GM15510 (cell line): Measurements from ENCODE around the gene CARD10.
A peak's percentile ranks its signal among the peaks of the same experiment; 100 is the strongest.

Experiments used
- POLR2A ChIP-seq: IDR thresholded peaks from 3 replicates; pipeline ENCODE4 v1.6.1; 2011; ENCODE audit warnings: borderline replicate concordance; ENCODE audit not compliant: insufficient read length; ENCODE audit errors: extremely low read depth

CARD10 gene

DNA sequence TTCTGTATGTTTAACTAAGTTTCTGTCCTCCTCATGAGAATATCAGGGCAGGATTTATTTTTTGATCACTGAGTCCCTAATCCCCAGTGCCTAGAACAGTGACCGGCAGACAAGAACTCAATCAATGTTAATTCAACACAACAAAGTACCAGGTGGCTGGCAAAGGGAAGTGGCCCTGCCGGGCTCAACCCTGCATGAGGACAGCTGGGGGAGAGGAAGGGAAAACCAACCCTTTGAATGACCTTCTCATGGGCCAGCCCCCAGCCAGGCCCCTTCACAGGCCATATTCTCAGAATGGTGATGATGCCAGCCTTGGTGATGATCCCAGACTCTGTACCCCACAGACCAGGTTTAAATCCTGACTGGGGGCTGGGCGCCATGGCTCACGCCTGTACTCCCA, 31.6 kb downstream of the CARD10 start:
- TF ChIP-seq POLR2A: no peak

- TF ChIP-seq POLR2A: no peak
Observed at GRCh38 chr22:37487129-37487528, 32.1 kb downstream of the CARD10 start.

GRCh38 chr22:37486224-37486845, 32.9 kb downstream of the CARD10 start, which contains the start of gene MFNG:
TSS of gene MFNG (minus strand) at chr22:37486384. CDS start at chr22:37486177, 207 bp downstream.
- peak; percentile 69 for TF ChIP-seq POLR2A

DNA sequence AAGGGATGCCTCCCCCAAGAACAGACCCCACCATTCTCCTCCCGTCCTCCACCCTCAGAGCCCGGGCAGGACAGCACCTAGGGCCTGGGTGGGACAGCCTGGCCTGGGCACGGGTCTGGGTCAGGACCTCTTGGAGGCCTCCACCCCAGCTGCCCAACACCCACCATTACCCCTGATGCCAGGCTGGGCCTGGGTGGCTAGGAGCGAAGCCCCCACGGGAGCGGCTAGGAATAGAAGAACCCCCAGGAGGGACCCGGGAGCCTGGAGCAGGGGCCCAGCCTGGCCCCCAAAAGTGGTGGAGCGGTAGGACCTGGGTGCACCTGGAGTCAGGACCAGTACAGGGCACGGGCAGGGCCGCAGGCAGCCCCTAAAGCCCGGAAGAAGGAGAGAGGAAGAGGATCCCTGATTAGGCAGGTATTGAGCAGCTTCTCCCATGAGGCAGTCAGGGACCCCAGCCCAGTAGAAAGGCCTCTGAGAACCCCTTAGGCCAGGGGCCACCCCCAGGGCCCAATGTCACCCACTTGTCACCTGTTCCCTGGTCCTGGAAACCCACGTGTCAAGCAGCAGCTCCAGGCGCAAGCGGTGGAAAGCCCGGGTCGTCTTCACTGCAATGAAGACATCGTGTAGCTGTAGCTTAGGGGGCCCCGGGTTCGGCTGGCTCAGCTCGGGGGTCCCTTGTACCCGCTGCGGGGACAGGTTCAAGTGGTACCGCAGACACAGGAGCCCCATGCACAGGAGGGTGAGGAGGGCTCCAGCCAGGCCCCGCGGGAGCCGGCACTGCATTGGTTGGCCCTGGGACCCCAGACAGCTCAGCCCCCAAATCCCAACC, 33.6 kb downstream of the CARD10 start:
- TF ChIP-seq POLR2A: no peak

- peak; percentile 68 for TF ChIP-seq POLR2A
Observed at GRCh38 chr22:37484480-37485394, 34.5 kb downstream of the CARD10 start.

- TF ChIP-seq POLR2A: no peak
Observed at GRCh38 chr22:37483050-37483449, 36.2 kb downstream of the CARD10 start.

GRCh38 chr22:37482244-37482643, 37.0 kb downstream of the CARD10 start:
- no peak for TF ChIP-seq POLR2A

- no peak for TF ChIP-seq POLR2A
Observed at GRCh38 chr22:37481347-37481907, 37.8 kb downstream of the CARD10 start.

- TF ChIP-seq POLR2A: no peak
Observed at GRCh38 chr22:37480387-37481346, 38.5 kb downstream of the CARD10 start.

GRCh38 chr22:37479196-37479595, 40.0 kb downstream of the CARD10 start:
- no peak for TF ChIP-seq POLR2A

- no peak for TF ChIP-seq POLR2A
Observed at GRCh38 chr22:37476389-37477329, 42.6 kb downstream of the CARD10 start.

DNA sequence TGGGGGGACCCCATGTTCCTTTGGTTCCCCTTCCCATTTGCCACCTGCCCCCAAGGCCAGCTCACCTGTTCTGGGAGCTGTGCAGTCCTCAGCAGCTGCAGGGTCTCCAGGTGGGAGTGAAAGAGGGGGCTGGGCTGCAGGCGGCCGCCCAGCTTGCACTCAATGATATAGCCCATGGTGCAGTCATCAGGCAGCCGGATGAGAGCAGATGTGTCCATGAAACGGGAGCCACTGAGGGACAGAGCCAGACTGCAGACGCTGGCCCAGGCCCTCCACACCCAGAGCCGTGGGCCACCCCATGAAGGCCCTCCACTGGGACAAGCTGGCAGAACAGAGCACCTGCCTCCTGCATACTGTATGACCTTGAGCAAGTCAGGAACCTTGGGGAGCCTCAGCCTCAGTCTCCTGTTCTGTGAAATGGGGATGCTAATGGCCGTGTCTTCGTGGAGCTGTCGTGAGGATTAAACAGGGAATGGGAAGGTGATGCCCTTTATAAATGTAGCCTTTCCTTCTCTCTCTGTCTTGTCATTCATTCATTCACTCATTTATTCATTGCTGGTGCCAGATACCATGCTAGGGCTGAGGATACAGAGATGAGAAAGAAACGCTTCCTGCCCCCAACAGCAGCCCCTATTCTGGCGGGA, 44.6 kb downstream of the CARD10 start:
- no peak for TF ChIP-seq POLR2A
